GM12878 (cell line): ENCODE results near the gene SPRING1.

Experiments used
- CHD2 ChIP-seq: IDR thresholded peaks from 2 replicates; pipeline ENCODE4 v1.6.1; 2011; ENCODE audit warnings: low read depth, low read length, improper control_type of control experiment, borderline replicate concordance
- CHD4 ChIP-seq: fragments of 200-600 bp; sonication (generic); IDR thresholded peaks from 2 replicates; pipeline ENCODE4 v1.6.1; 2016; ENCODE audit warnings: mild to moderate bottlenecking
- EZH2 ChIP-seq: IDR thresholded peaks from 2 replicates; pipeline ENCODE4 v1.6.1; 2012; ENCODE audit warnings: low read depth, mild to moderate bottlenecking, control low read depth, inconsistent platforms, low read length, borderline replicate concordance; ENCODE audit not compliant: control insufficient read depth
- FOS ChIP-seq: IDR thresholded peaks from 3 replicates; pipeline ENCODE4 v1.6.1; 2011; ENCODE audit warnings: borderline replicate concordance; ENCODE audit not compliant: insufficient read length; ENCODE audit errors: extremely low read depth
- POLR2AphosphoS5 ChIP-seq: IDR thresholded peaks from 2 replicates; pipeline ENCODE4 v1.6.1; 2011; ENCODE audit warnings: mild to moderate bottlenecking, low read length, inconsistent platforms
- YBX1 ChIP-seq: fragments of 450-650 bp; IDR thresholded peaks from 2 replicates; pipeline ENCODE4 v1.6.1; 2016; ENCODE audit warnings: antibody characterized with exemption
- ZNF207 ChIP-seq: fragments of 450-650 bp; IDR thresholded peaks from 2 replicates; pipeline ENCODE4 v1.6.1; 2014; ENCODE audit warnings: antibody characterized with exemption, mild to moderate bottlenecking, borderline replicate concordance
- TF ChIP-seq, protein P1 (sequence below), 3 experiments: IDR thresholded peaks in 2 of 3; conservative IDR thresholded peaks in 1 of 3; 2 replicates each; pipeline ENCODE4 v1.5.1; 2011; ENCODE audit warnings: low read depth in 3 of 3, low read length in 3 of 3, mild to moderate bottlenecking in 3 of 3, control low read depth in 2 of 3, moderate library complexity in 2 of 3, inconsistent platforms in 1 of 3, mixed read lengths in 1 of 3; ENCODE audit not compliant: control insufficient read depth in 2 of 3, insufficient read depth in 1 of 3; ENCODE audit errors: extremely low read depth in 1 of 3
- TF ChIP-seq, protein P2 (sequence below): IDR thresholded peaks from 2 replicates; pipeline ENCODE4 v1.6.1; 2011; ENCODE audit warnings: mild to moderate bottlenecking, low read depth, low read length, moderate library complexity; ENCODE audit not compliant: insufficient replicate concordance
- TF ChIP-seq, protein P3 (sequence below): fragments of 450-650 bp; IDR thresholded peaks from 2 replicates; pipeline ENCODE4 v1.6.1; 2017; ENCODE audit warnings: mild to moderate bottlenecking

DNA sequence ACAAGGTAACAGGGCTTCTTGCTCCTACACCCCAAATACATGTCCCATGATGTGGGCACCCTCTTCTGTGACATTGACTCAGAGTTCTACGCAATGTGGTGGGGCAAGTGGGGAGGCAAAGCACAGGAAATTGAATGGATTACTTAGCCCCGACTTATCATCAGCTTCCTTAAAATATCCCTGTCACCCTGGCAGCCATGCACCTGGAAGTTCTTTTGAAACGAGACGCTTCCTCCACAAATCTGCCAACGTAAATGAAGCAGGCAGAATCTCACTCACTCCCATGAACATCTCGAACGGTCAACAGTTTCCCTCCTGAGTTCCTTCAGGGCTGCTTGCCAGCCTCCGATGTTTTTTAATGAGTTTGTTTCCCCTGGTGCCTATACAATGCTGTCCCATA is 33.8 kb upstream of the SPRING1 start:
- TF ChIP-seq, protein P1, sequence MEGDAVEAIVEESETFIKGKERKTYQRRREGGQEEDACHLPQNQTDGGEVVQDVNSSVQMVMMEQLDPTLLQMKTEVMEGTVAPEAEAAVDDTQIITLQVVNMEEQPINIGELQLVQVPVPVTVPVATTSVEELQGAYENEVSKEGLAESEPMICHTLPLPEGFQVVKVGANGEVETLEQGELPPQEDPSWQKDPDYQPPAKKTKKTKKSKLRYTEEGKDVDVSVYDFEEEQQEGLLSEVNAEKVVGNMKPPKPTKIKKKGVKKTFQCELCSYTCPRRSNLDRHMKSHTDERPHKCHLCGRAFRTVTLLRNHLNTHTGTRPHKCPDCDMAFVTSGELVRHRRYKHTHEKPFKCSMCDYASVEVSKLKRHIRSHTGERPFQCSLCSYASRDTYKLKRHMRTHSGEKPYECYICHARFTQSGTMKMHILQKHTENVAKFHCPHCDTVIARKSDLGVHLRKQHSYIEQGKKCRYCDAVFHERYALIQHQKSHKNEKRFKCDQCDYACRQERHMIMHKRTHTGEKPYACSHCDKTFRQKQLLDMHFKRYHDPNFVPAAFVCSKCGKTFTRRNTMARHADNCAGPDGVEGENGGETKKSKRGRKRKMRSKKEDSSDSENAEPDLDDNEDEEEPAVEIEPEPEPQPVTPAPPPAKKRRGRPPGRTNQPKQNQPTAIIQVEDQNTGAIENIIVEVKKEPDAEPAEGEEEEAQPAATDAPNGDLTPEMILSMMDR (IDR thresholded peaks at IDR 0.05 in 2 of 3, conservative IDR thresholded peaks at IDR 0.05 in 1 of 3; ENCODE audit: control insufficient read depth in 2 of 3, extremely low read depth in 1 of 3, insufficient read depth in 1 of 3, low read depth in 3 of 3, low read length in 3 of 3): no peak
- no peak for TF ChIP-seq YBX1
- TF ChIP-seq, protein P2, sequence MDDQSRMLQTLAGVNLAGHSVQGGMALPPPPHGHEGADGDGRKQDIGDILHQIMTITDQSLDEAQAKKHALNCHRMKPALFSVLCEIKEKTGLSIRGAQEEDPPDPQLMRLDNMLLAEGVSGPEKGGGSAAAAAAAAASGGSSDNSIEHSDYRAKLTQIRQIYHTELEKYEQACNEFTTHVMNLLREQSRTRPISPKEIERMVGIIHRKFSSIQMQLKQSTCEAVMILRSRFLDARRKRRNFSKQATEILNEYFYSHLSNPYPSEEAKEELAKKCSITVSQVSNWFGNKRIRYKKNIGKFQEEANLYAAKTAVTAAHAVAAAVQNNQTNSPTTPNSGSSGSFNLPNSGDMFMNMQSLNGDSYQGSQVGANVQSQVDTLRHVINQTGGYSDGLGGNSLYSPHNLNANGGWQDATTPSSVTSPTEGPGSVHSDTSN: no peak
- no peak for TF ChIP-seq EZH2
- TF ChIP-seq, protein P3, sequence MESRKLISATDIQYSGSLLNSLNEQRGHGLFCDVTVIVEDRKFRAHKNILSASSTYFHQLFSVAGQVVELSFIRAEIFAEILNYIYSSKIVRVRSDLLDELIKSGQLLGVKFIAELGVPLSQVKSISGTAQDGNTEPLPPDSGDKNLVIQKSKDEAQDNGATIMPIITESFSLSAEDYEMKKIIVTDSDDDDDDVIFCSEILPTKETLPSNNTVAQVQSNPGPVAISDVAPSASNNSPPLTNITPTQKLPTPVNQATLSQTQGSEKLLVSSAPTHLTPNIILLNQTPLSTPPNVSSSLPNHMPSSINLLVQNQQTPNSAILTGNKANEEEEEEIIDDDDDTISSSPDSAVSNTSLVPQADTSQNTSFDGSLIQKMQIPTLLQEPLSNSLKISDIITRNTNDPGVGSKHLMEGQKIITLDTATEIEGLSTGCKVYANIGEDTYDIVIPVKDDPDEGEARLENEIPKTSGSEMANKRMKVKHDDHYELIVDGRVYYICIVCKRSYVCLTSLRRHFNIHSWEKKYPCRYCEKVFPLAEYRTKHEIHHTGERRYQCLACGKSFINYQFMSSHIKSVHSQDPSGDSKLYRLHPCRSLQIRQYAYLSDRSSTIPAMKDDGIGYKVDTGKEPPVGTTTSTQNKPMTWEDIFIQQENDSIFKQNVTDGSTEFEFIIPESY: no peak
- TF ChIP-seq ZNF207: no peak
- no peak for TF ChIP-seq CHD2
- no peak for TF ChIP-seq FOS
- TF ChIP-seq POLR2AphosphoS5: no peak
- no peak for TF ChIP-seq CHD4
